Calu3 (cell line): ENCODE results near the gene USP37. TPM values are rescaled to one million over a fixed set of nuclear protein-coding genes. Genes with fewer than 3 reads are reported as not detected.

ENCODE experiments used
- BruUV-seq: library from RNA; stranded (reverse); fragments of 400-500 nt; replicated peaks from 2 replicates; lab custom pipeline; 2021; lab: Mats Ljungman, UMichigan
- CTCF ChIA-PET: fragments of 300-600 bp; sonication (Branson Sonifier 250); formaldehyde crosslinking; loops from one replicate; lab custom pipeline; 2022; ENCODE audit warnings: antibody characterized with exemption; lab: Charles Lee
- DNase-seq: peaks from one replicate; pipeline ENCODE4 v3.0.0; 2022
- H3K27ac Mint-ChIP-seq: one replicate; pipeline ENCODE4 v1.8.0; 2022; ENCODE audit warnings: mixed read lengths; ENCODE audit not compliant: unreplicated experiment
- H3K27me3 Mint-ChIP-seq: one replicate; pipeline ENCODE4 v1.8.0; 2022; ENCODE audit warnings: mixed read lengths; ENCODE audit not compliant: unreplicated experiment
- H3K36me3 Mint-ChIP-seq: one replicate; pipeline ENCODE4 v1.8.0; 2022; ENCODE audit warnings: mild to moderate bottlenecking, moderate library complexity, mixed read lengths; ENCODE audit not compliant: insufficient read depth, unreplicated experiment
- H3K4me1 Mint-ChIP-seq: one replicate; pipeline ENCODE4 v1.8.0; 2022; ENCODE audit warnings: mild to moderate bottlenecking, low read depth, mixed read lengths; ENCODE audit not compliant: unreplicated experiment
- H3K4me3 Mint-ChIP-seq: one replicate; pipeline ENCODE4 v1.8.0; 2022; ENCODE audit warnings: mild to moderate bottlenecking, low read depth, moderate library complexity, mixed read lengths; ENCODE audit not compliant: unreplicated experiment
- H3K9me3 Mint-ChIP-seq: one replicate; pipeline ENCODE4 v1.8.0; 2022; ENCODE audit warnings: low read depth, mixed read lengths; ENCODE audit not compliant: unreplicated experiment
- CTCF ChIP-seq: fragments of 200-600 bp; IDR thresholded peaks from one replicate; pipeline ENCODE4 v1.8.0; 2022; ENCODE audit warnings: antibody characterized with exemption; ENCODE audit not compliant: unreplicated experiment
- intact Hi-C: fragments of 100-400 bp; cut with micrococcal nuclease; formaldehyde crosslinking; loops from one replicate; pipeline ENCODE4 v1.10.0; 2022; ENCODE audit not compliant: unreplicated experiment
- total RNA-seq: library from RNA; stranded (reverse); gene quantifications from 2 replicates; pipeline ENCODE4 v1.2.3, GENCODE V29; 2022

USP37 gene
- total RNA-seq, 1 experiment from 2014 or later: 27.5 TPM

DNA sequence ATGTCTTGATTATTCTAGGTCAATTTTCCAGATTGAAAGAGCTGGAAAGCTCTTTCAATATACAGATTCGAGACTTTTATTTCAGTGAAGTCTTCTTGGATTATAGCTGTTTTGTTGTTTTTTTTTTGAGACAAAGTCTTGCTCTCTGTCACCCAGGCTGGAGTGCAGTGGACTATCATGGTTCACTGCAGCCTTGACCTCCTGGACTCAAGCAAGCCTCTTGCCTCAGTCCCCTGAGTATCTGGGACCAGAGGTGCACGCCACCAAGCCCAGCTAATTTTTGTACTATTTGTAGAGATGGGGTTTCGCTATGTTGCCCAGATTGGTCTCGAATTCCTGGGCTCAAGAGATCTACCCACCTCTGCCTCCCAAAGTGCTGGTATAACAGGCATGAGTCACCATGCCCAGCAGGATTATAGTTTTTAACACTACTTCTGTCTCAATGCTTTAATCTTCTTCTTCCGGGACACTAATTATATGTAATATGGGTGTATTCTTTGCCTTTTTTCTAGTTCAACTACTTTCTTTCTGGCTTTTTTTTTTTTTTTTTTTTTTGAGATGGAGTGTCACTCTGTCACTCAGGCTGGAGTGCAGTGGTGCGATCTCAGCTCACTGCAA is 62.3 kb downstream of the USP37 start:
- TF ChIP-seq CTCF: no peak
- H3K4me3 Mint-ChIP-seq: no peak overlapping the region
- no peaks in the 10 kb centered on the region for H3K27me3 Mint-ChIP-seq
- H3K27ac Mint-ChIP-seq: no peak overlapping the region
- intact Hi-C loops: no loop called here
- DNase-seq: no peak
- no peaks in the 10 kb centered on the region for H3K9me3 Mint-ChIP-seq
- CTCF ChIA-PET: interaction anchor here (0.6 kb wide), 1 partner anchor 204 kb away, joined by 4 read pairs; no protein-coding TSS in a partner anchor
- H3K4me1 Mint-ChIP-seq: no peaks in the 10 kb centered on the region
- no TSS peak for BruUV-seq
- peaks cover 6% of the 10 kb centered on the region for H3K36me3 Mint-ChIP-seq

DNA sequence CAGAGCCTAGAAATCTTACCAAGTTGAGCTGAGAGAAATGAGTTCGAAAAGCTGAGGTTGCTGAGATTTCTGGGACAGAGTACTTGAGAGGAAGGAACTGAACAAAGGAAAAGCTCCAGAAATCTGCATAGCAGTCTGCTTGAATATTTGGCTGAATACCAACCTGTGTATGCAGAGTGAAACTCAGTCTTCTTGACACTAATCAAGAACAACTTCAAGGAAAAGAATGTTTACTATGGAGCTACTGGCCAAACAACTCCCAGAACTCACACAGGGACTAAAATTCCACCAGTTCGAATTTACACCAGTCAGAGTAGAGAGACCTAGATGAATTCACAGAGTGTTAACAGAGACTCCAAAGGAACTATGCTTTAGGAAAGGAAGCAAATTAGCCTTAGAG is 66.5 kb downstream of the USP37 start:
- Mint-ChIP-seq H3K36me3 (peaks cover 6% of the 10 kb centered on the region), H3K27ac (no peak overlapping the region), H3K4me3 (no peak overlapping the region), H3K9me3 (no peaks in the 10 kb centered on the region), H3K4me1 (no peaks in the 10 kb centered on the region), H3K27me3 (no peaks in the 10 kb centered on the region)
- no peak for DNase-seq
- CTCF ChIA-PET: interaction anchor here (0.5 kb wide), 1 partner anchor 379 kb away, joined by 3 read pairs; the partner anchor contains the start of gene WNT10A
- intact Hi-C loops: no loop called here
- no TSS peak for BruUV-seq
- no peak for TF ChIP-seq CTCF

- intact Hi-C loops: no loop called here
- H3K9me3 Mint-ChIP-seq: no peaks in the 10 kb centered on the region
- TF ChIP-seq CTCF: no peak
- no peaks in the 10 kb centered on the region for H3K27me3 Mint-ChIP-seq
- H3K4me3 Mint-ChIP-seq: no peak overlapping the region
- peaks cover 6% of the 10 kb centered on the region for H3K36me3 Mint-ChIP-seq
- H3K27ac Mint-ChIP-seq: no peak overlapping the region
- no peak for DNase-seq
- H3K4me1 Mint-ChIP-seq: no peaks in the 10 kb centered on the region
- no TSS peak for BruUV-seq
- CTCF ChIA-PET: no interaction called here
These were observed 67.6 kb downstream of the USP37 start for GRCh38 chr2:218500501-218501060.

GRCh38 chr2:218485986-218486667 is 82.0 kb downstream of the USP37 start:
- H3K36me3 Mint-ChIP-seq: peaks cover 15% of the 10 kb centered on the region

More at GRCh38 chr2:218485986-218486667, 82.0 kb downstream of the USP37 start:
- CTCF ChIA-PET: interaction anchor here (0.5 kb wide), 1 partner anchor 188 kb away, joined by 3 read pairs; no protein-coding TSS in a partner anchor
- no peak overlapping the region for H3K4me3 Mint-ChIP-seq
- no peaks in the 10 kb centered on the region for H3K4me1 Mint-ChIP-seq
- intact Hi-C loops: no loop called here
- no TSS peak for BruUV-seq
- TF ChIP-seq CTCF: no peak
- no peaks in the 10 kb centered on the region for H3K27me3 Mint-ChIP-seq
- no peak overlapping the region for H3K27ac Mint-ChIP-seq
- no peaks in the 10 kb centered on the region for H3K9me3 Mint-ChIP-seq
- DNase-seq: no peak
